Effector CD8-positive, alpha-beta T cell (primary cell): ENCODE measurements around the gene HMGXB3.
A peak's percentile ranks its signal among the peaks of the same experiment; 100 is the strongest.

ENCODE experiments used
- DNase-seq: peaks from one replicate; lab custom pipeline; 2025; lab: John Stamatoyannopoulos, UW
- total RNA-seq, 4 experiments: gene quantifications; one replicate each; lab custom pipeline; 2026; lab: John Stamatoyannopoulos, UW

The HMGXB3 gene, protein sequence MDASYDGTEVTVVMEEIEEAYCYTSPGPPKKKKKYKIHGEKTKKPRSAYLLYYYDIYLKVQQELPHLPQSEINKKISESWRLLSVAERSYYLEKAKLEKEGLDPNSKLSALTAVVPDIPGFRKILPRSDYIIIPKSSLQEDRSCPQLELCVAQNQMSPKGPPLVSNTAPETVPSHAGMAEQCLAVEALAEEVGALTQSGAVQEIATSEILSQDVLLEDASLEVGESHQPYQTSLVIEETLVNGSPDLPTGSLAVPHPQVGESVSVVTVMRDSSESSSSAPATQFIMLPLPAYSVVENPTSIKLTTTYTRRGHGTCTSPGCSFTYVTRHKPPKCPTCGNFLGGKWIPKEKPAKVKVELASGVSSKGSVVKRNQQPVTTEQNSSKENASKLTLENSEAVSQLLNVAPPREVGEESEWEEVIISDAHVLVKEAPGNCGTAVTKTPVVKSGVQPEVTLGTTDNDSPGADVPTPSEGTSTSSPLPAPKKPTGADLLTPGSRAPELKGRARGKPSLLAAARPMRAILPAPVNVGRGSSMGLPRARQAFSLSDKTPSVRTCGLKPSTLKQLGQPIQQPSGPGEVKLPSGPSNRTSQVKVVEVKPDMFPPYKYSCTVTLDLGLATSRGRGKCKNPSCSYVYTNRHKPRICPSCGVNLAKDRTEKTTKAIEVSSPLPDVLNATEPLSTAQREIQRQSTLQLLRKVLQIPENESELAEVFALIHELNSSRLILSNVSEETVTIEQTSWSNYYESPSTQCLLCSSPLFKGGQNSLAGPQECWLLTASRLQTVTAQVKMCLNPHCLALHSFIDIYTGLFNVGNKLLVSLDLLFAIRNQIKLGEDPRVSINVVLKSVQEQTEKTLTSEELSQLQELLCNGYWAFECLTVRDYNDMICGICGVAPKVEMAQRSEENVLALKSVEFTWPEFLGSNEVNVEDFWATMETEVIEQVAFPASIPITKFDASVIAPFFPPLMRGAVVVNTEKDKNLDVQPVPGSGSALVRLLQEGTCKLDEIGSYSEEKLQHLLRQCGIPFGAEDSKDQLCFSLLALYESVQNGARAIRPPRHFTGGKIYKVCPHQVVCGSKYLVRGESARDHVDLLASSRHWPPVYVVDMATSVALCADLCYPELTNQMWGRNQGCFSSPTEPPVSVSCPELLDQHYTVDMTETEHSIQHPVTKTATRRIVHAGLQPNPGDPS (N-terminal part only)
- total RNA-seq, result 83.4 to 115 (median 97.1) reads per million in 4 experiments

DNA sequence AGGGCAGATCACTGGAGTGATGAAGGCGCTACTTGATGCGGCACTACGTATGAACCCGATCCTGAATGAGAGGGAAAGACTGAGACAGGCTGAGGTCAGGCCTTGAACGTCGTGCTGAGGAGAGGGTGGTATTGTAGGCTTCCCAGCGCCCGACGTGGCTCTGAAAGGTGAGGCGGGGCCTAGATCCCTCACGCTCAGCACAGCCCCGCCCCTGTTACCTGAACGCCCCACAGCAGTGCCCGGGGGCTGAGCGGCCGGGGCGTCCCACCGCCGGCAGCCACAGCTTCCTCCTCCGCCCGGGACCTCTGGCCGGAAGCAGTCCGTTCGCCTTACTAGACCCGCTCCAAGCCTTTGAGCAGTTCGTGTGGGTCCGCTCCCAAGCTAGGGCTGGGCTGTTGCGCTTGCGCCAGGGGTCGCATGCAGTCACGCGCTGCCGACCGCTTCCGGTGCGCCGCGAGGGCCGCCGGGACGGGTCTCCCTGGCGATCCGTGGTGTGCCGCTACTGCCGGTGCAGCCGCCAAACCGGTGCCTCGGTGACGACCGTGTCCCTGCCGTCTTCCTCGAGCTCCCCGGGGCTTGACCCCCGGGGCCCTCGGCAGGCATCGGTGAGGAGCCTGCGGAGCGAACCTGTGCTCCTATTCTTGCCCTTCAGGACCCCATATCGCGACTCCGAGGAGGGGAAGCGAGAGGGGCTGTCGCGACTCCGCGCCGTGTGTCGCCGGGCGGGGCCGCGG lies at the start of gene HMGXB3, which contains the start of gene TIGD6:
Gene HMGXB3 (plus strand): TSS at position 484 of the 734 bp plus-strand sequence. CDS start 4,114 bp downstream, outside the sequence.
Gene TIGD6 (minus strand): TSS at position 399 of the 734 bp plus-strand sequence. CDS start 4,306 bp downstream, outside the sequence.
- DNase-seq, result peak; percentile 67

DNA sequence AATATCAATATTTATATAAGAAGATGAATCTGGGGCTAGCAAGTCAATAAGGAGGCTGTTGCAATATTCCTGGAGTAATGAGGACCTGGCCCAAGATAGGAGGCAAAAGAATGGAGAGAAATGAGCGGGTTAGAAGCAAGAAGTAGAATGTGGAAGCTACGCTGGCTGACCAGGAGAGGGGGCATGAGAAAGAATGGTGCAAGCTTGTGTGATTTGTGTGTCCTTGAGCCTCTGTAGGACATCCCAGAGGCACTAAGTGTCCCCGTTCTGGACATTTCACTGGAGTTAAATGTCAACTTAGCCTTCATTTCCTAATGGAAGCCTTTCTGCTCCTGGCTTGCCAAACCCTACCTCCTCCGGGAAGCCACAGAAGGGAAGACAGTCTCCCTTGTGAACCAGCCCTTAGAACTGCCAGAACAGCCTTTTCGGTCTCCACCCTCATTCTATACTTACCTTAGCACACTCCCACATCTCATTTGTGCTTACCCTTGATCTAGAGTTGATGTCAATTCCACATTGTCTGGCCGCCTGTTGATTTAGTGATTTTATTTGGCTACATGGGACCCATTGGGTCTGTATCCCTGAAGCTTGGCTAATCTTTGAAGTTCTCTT lies 49.3 kb upstream of the HMGXB3 start:
- no peak for DNase-seq

DNA sequence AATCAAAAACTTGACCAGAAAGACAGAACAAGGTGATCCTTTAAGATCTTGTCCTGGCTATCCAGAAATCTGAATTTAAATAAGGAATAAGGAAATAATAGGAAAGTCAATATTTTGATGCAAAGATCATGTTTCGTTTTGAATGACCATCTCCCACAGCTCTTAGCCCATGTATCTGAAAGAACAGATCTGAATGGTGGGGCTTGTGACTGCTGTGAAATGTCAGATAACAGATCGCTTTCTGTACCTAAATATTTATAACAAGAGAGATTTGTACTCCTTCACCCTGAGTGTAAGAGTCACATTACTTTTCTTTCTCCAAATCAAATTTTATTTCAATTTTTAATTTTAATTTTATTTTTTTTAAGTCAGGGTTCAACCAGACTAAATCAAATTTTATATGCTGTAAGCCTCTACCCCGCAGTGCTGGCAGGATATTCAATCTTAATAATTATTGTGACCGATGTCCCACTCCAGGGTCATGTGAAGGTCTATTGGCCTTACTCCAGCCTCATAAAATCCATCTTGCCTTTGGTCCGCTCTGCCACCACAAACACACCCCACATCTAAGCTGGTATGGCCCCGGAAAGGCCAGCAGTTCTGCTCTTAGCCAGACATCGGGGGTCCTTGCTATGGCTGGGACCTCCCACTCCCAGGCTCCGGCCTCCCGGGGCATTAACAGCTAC lies 47.0 kb upstream of the HMGXB3 start:
- DNase-seq, result no peak

DNA sequence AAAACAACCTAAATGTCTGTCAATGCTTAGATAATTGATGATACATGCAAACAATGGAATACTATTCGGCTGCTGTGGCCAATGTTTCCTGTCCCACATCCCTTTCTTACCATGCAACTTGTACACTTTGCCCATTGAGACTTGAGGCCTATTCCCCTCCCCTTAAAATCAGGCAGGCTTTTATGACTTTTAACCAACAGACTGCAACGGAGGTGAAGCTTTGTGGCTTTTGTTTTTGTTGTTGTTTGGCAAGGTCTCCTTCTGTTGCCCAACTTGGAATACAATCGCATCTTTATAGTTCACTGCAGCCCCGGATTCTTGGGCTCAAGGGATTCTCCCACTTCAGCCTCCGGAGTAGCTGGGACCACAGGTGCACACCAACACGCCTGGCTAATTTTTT lies 45.7 kb upstream of the HMGXB3 start:
- no peak for DNase-seq

DNA sequence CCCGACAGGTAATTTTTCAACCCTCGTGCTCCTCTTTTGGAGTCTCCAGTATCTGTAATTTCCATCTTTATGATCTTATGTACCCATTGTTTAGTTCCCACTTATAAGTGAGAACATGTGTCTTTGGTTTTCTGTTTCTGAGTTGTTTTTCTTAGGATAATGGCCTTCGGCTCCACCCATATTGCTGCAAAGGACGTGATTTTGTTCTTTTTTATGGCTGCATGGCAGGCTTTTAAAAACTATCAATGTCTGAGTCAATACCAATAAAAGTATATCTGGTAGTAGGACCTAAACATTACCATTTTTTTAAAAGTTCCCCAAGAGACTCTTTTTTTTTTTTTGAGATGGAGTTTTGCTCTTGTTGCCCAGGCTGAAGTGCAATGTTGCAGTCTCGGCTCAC lies 43.9 kb upstream of the HMGXB3 start:
- DNase-seq, result no peak

DNA sequence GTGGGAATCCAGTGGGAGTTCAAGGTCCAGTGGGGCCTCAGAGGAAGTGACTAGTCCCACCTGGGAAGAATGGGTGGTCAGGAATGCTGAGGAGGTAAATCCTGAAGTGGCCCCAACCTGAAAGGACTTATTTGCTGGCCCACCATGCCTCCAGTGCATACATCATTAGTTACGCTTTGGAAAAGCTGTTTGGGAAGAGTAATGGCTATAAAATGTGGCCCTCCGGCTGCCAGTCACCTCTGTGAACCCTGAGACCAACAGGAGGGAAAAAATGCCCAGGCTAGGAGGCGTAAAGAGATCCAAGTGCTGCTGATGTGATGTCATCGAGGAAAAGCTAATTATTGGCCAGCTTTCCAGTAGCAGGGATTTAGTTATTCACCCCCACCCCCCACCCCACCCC lies 42.7 kb upstream of the HMGXB3 start:
- DNase-seq, result no peak

DNA sequence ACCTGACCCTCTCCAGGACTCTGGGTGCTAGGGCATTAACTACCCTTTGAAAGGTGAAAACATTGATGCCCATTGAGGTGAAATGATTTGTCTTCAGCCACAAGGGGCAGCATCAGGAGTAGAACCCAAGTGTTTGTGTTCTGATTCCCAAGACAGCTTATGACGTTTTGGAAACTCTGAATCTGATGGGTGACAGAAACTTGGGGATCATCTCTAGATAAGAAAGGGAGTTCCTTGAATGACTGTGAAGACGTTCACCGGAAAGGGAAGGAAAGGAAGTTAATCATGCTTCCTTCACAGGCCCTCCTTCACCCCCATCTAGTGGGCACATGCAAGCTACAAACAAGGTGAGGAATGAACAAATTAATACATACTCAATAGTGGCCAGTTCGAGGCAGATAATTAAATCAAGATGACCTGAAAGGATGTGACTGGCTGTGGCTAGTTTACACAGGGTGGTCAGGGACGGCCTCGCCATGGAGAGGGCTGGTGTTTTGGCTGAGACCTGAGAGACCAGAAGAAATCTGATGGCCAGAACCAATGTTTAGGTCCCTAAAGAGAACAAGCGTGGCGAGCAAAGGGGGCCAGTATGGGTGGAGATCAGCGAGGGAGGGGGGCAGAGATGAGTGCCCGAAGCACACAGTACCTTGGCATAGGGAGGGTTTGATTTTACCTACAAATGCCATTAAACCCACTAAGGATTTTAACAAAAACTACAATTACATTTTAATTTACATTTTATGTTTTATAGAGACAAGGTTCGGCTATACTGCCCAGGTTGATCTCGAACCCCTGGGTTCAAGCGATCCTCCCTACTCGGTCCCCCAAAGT lies 40.9 kb upstream of the HMGXB3 start:
- no peak for DNase-seq

DNA sequence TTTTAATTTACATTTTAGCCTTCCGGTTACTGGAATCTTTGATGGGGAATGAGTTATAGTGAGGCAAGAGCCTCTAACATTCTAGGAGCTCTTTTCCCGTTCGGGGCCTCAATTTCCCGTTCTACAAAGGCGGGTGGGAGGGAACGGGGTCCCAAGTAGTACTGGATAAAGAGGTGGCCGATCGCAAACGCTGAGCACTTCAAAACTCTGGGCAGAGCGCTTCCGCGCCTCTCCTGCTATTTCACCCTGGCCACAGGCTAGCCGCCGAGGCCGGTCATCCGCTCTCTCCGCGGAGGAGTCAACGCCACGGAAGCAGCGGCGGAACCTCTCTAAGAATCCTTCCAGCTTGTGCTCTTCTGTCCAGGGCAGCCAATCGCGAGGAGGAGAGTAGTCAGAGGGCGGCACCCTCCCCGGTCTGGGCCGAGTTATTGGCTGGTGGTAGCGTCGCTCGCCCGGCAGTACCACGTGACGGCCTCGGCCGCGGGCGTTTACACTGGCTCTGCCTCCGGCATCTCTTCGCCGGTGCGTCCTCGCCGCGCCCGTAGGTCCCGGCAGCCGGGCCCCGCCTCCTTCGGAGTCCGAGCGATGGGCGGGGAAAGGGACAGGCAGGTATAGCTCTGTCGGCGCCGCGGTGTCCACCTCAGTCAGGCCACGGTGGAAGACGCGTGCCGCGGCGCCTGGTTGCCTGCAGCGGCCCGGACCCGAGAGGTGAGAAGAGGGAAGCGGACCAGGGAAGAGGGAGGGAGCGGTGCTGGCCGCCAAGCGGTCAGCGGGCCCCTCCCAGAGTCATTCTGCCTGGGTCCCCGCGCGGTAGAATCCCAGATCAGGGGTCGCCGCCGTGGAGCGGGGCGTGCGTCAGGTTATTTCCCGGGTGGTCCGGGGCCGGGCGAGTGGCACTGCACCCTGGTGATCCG lies 40.0 kb upstream of the HMGXB3 start, which contains the start of gene SLC26A2:
Gene SLC26A2 (plus strand): TSS at position 487 of the 914 bp plus-strand sequence. CDS start 16,895 bp downstream, outside the sequence.
- DNase-seq, result peak; percentile 89

DNA sequence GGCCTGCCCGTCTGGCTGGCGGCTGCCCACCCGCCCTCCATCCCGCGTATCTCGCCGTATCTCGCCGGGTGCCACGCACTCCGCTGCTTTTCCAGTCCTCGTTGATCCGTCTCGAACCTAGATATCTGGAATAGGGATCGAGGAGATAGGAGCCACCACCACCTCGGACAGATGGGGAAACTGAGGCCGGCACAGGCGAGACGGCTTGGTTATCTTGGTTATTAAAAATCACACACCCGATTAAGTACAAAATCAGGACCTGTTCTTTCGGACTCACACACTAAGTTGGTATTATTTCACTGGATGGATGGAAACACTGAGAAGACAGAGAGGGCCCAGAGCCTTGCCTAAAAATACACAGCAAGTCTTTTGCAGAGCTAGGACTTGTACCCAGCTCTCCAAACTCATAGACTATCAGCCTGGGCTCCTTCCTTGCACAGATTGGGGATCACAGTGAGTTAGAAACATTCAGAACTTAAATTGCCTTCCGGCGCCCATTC lies 39.3 kb upstream of the HMGXB3 start:
- DNase-seq, result no peak

DNA sequence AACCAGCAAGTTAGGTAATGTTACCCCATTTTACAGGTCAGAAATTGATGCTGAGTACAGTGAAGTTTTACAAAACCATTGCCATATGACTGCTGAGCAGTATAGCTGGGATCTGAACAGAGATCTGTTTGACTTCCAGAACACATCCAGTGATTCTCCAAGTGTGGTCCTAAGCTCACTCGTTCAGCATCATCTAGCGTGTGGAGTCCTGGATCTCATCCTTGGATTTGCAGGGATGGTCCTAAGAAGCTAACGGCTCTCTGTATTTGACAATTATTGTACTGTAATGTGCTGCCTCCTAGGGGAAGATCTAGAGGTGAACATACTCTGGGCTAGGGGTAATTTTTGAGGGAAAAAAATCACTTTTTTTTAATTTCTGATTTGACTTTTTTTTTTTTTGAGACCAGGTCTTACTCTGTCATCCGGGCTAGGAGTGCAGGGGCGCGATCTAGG lies 38.6 kb upstream of the HMGXB3 start:
- DNase-seq, result no peak

DNA sequence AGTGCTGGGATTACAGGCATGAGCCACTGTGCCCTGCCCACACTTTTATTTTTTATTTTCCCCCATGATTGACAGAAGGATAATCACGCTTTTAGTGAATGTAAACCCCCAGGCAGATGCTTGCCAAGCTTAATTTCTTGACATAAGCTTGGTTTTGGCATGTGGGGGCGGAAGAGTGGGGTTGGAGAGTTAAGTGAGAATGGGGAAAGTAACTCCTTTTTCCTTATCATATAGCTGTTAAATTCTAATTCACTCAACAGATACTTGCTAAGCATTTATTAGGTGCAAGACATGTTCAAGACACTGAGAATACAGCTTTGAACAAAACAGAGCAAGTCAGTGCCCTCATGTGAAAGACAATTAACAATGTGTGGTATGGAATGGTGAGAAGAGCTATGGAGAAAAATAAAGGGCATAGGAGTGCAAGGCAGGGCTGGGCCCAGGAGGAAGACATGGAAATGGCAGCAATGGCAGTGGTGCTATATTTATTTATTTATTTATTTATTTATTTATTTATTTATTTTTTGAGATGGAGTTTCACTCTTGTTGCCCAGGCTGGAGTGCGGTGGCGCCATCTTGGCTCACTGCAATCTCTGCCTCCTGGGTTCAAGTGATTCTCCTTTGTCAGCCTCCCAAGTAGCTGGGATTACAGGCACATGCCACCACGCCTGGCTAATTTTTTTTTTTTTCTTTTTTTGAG lies 37.8 kb upstream of the HMGXB3 start:
- no peak for DNase-seq

DNA sequence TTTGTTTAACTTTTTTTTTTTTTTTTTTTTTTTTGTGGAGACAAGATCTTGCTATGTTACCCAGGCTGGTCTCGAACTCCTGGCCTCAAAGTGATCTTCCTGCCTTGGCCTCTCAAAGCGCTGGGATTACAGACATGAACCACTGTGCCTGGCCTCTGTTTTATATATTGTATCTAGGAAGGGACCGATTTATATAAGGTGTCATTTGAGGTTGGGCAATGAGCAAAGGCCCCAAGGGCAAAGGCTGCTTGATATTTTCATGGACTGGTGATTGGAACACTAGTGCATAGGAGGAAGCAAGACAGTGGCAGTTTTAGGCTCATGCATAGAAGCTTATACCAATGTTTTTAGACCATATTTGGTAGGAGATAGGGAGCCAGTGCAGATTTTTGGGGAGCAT lies 36.8 kb upstream of the HMGXB3 start:
- no peak for DNase-seq

DNA sequence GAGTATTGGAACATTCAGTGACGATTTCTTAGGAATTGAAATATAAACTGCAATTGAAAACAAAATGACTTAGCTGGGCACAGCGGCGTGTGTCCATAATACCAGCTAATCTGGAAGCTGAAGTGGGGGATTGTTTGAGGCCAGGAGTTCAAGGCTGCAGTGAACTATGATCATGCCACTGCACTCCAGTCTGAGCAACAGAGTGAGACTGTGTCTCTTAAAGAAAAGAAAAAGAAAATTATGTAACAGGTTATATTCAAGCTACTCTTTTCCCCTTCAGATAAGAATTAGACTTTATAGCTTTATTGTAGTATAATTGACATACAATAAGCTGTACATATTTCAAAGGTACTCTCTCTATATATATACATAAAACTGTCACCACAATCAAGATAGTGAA lies 33.6 kb upstream of the HMGXB3 start:
- no peak for DNase-seq

DNA sequence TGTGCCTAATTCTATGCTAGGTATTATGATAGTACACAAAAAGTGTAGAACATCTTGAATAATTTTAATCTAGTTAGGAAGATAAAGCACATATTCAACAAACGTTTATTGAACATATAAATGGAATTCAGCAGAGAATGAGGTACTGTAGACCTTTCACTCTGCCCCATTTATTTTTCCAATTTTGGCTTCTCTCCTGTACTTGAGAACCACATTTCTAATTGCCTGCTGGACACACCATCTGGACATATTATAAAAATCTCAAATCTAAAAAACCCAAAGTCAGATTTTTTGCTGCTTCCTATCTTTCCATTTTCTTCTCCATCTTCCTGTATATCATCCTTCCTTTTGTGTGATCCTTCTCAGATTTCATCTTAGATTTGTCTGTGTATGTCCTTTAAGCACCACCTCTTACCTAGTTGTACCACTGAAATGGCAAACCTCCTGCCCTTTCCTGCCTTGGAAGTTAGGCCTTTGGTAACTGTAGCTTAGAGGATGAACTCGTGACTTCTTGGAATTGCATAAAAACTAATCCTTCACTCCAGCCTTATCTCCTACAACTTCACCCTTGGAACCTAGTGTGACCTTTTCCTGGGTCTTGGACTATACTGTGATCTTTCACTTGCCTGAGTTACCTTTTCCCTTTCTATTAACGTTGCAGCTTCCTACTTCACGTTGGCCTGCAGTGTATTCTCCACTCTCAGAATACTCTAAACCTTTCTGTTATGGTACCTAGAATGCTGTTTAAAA lies 31.2 kb upstream of the HMGXB3 start:
- DNase-seq, result no peak

DNA sequence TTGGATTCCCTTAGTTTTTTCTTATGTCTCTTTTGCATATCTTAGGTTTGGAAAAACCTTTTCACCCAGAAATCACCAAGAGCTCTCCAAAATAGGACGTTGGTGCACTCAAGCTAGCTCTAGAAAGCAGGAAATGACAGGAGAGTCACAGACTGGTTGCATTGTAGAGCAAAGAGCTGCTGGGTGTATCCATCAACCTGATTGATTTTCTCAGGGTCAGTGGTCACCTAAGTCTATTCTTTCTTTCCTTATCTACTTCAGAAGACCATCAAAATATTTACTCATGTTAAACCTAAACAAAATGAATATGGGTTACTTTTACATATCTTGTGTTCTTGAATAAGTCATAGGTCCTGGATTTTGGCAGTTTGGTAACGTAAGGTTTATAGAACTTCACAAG lies 25.1 kb upstream of the HMGXB3 start:
- DNase-seq, result no peak

DNA sequence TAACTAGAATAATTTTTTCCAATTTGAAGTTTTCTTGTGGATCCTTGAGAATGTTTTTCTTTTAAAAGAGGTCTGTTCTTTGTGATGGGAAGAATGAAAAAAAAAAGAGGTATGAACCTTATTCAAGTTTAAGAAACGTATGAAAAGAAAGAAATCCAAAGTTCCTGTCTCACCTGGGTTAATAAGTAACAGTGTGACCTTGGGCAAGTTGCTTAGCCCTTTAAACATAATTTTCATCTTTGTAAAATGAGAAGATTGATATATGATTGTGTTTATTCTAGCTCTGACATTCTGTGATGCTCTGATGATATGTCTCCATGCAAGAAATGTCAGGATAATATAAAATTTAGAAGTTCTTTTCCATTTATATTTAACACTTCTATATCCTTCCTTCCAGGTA lies 20.6 kb upstream of the HMGXB3 start:
- no peak for DNase-seq
